GM21515 (cell line): ENCODE data around the gene TSSK6.

ENCODE experiments used
- ATAC-seq: cut with Tn5 transposase; IDR thresholded peaks from one replicate; pipeline ENCODE4 v1.9.1; 2021; ENCODE audit not compliant: unreplicated experiment

TSSK6 gene

GRCh38 chr19:19507354-19507753, 8.0 kb downstream of the TSSK6 start:
- ATAC-seq = no peak

DNA sequence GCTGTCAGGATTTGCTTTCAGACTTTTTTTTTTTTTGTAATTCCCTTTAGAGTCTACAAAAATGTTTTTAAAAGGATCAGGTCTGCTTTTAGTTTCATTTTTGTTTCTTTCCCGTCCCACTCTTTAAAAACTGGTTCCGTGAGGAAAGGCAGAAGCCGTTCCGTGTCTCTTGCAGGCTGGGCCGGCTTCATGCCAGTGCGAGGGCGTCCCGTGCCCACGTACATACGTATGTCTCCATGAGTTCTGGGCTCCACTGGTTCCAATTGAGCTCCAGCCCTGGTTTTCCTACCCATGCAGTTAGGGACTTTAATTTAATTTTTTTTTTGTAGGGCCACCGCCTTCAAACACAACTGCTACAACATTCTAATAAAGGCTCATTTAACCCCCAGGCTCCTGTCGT, 8.8 kb downstream of the TSSK6 start:
- ATAC-seq = no peak

GRCh38 chr19:19505669-19506326, 9.6 kb downstream of the TSSK6 start:
- no peak for ATAC-seq

GRCh38 chr19:19504754-19505668, 10.3 kb downstream of the TSSK6 start:
- ATAC-seq = no peak

DNA sequence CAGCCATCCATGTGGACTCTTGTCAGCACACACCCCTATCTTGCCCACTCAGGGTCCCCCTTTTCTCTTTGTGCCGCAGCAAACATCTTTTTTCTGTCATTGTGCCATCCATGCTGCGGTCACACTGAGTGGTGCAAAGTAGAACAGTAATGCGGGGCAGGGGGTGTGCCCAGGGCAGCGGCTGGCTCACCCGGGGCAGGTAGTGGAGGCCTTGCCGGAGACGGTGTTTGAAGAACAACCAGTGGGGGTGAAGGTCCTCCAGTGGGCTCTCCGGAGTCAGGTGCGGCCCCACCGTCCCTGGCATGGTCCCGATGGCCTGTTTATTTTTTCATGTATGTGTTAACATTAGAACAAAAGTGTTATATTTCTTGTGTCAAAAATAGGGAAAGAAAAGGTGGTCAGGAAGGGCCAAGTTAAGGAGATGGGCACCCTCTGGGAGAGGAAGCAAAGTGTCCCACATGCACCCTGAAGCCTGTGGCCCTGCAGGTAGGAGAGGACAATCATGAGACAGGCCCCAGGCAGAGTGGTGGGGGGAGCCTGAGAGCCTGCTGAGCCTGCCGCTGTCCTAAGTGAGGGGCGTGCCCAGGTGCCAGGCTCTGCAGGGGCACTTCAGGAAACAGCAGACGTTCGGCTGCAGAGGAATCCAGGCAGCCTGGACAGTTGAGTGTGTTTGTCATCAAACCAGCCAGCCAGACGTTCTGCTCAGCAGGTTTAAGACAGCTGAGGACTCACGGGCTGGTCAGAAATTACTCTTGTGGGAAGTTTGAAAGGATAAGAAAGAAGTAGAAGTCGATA, 12.3 kb downstream of the TSSK6 start:
- no peak for ATAC-seq

- no peak for ATAC-seq
Measured at GRCh38 chr19:19502281-19502680, 13.1 kb downstream of the TSSK6 start.

- no peak for ATAC-seq
Measured at GRCh38 chr19:19501798-19502197, 13.6 kb downstream of the TSSK6 start.

- ATAC-seq = no peak
Measured at GRCh38 chr19:19500975-19501644, 14.2 kb downstream of the TSSK6 start.

DNA sequence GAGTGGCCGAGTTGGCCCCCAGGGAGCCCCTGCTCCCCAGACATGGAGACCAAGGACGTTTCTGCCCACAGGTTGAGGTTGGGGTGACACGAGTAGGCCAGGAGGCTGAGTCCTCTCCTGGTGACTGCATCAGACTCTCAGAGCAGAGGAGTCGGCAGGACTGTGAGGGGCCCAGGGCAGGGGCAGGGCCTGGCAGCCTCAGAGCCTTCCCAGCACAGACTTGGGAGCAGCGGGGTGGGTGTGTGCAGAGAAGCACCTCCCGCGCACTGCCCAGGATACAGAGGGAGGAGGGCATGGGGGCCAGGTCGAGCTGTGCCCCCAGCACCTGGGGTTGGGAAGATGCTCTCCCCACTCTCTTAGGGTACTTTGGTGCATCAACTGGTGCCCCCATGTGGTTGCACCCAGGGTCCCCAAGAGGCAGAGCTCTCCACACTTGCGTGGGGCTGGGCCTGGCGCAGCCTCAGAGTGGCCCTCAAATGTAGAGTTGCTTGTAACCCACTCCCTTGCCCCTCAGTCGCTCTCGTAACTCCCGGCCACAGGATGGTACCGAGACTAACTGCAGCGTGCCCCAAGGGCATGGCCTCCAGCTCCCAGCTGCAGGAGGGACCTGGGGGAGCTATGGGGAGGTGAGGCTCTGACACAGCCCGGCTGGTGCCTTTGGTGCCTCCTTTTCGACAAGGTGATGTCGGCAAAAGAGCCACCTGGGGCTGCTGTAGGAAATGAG, 15.9 kb downstream of the TSSK6 start:
- no peak for ATAC-seq

DNA sequence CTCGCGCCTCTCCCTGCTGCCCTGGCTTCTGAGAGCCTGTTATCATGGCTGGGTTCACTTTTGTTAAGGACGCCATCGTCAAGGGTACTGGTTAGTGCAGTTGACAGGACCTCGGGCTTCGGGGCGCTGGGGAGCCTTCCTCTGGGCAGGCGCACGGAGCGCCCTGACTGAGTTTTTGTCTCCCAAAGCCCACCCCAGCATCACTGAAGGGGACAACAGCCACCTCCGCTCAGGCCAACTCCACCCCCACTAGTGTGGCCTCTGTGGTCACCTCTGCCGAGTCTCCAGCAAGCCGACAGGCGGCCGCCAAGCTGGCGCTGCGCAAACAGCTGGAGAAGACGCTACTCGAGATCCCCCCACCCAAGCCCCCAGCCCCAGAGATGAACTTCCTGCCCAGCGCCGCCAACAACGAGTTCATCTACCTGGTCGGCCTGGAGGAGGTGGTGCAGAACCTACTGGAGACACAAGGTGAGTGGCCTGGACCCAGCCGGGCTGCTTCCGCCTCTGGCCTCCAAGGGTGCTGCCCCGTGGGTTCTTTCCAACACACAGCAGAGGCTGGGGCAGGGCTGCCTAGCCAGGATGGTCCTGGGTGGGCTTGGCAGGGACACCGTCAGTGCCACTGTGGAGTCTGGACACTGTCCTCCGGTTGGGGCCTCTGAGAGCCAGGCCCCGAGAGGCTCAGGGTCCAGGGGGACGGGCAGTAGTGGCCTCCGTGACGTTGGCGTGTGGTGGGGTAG, 16.9 kb downstream of the TSSK6 start:
- no peak for ATAC-seq

GRCh38 chr19:19495614-19496603, 19.4 kb downstream of the TSSK6 start:
- ATAC-seq = no peak

DNA sequence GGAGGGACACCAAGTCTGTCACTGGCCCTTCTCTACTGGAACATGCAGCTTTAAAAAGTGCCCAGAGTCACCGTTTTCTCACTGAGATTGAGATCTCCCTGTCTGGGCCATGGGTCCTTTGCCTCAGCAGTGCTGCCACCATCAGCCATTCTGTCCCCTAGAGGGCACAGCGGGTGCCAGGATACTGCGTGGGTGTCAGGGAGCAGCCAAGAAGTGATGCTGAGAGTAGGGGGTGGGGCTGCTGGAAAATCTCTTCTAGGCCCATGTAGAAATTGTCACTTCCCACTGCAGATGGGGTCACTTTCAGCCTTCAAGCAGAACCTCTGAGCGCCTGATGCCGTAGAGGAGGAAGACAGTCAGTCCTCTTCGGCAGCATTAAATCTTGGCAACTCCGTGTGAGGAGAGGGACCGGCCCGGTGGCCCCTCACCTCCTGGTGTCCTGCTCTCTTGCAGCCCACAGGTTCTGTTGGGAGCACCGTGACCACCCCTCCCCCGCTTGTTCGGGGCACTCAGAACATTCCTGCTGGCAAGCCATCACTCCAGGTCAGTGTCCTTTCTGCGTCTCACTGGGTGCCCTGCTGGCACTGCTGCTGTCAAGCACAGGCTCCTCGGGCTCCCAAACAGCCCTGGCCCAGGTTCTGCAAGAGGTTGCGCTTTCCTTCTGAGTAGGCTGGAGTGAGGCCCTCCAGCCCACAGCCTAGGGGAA, 21.4 kb downstream of the TSSK6 start:
- ATAC-seq = no peak

GRCh38 chr19:19492026-19492610, 23.2 kb downstream of the TSSK6 start:
- ATAC-seq = no peak

DNA sequence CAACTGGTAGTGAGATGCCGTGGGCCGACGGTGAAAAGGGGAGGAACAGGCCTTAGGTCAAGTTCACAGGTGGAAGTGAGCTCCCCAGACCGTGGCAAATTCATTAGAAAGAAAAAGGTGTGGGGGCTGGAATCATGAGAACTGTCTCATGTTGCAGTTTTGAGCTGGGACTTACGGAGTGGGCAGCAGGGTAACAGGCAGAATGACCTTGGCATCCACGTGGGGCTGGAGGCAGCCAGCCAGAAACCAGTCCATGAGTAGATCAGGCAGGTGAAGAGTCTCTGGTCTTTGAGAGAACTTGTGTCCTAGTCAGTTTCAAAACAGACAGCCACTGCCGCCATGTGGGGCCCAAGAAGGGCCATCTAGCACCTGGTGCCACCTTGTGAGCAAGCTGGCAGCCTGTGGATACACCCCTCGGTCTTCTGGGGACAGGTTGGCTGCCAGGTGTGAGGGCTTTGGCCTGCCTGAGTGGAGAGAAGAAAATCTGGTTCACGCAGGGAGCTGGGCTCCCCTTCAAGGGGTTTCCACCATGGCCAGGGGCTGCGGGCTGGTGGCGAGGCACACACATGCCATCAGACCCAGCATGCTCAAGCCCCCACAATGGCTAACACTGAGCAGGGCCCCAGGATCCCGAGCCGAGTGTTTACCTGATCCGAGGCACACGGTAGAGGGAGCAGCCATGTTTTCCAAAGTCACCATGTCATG, 23.9 kb downstream of the TSSK6 start:
- ATAC-seq = no peak

GRCh38 chr19:19490214-19490968, 25.0 kb downstream of the TSSK6 start:
- ATAC-seq = no peak

- ATAC-seq = no peak
Measured at GRCh38 chr19:19489804-19490204, 25.5 kb downstream of the TSSK6 start.
